ENCODE results near the gene PRSS36.

The PRSS36 gene

GRCh38 chr16:31129568-31130335, 20.1 kb downstream of the PRSS36 start:
- DNase-seq (ENCODE audit: extremely low read depth in 1 of 2, low read depth in 1 of 2) = no peak

GRCh38 chr16:31128711-31129567, 20.9 kb downstream of the PRSS36 start:
- no peak for DNase-seq (ENCODE audit: extremely low read depth in 1 of 2, low read depth in 1 of 2)

GRCh38 chr16:31127182-31127581, 22.7 kb downstream of the PRSS36 start:
- DNase-seq (ENCODE audit: extremely low read depth in 1 of 2, low read depth in 1 of 2) = no peak

- DNase-seq (ENCODE audit: extremely low read depth in 1 of 2, low read depth in 1 of 2) = no peak
Observed at GRCh38 chr16:31125844-31126243, 24.0 kb downstream of the PRSS36 start.

GRCh38 chr16:31120129-31120528, 29.7 kb downstream of the PRSS36 start:
- DNase-seq (ENCODE audit: extremely low read depth in 1 of 2, low read depth in 1 of 2) = no peak

- DNase-seq (ENCODE audit: extremely low read depth in 1 of 2, low read depth in 1 of 2) = no peak
Observed at GRCh38 chr16:31118223-31119155, 31.4 kb downstream of the PRSS36 start.

GRCh38 chr16:31117384-31118222, 32.3 kb downstream of the PRSS36 start, which contains the start of gene KAT8:
KAT8 (plus strand) TSS chr16:31117664; CDS start chr16:31117682, 18 bp downstream.
- peak; percentile 94 to 98 for DNase-seq (ENCODE audit: extremely low read depth in 1 of 2, low read depth in 1 of 2)

- no peak for DNase-seq (ENCODE audit: extremely low read depth in 1 of 2, low read depth in 1 of 2)
Observed at GRCh38 chr16:31114468-31114867, 35.4 kb downstream of the PRSS36 start.

GRCh38 chr16:31113121-31114120, 36.4 kb downstream of the PRSS36 start:
- no peak for DNase-seq (ENCODE audit: extremely low read depth in 1 of 2, low read depth in 1 of 2)

- DNase-seq (ENCODE audit: extremely low read depth in 1 of 2, low read depth in 1 of 2) = no peak
Observed at GRCh38 chr16:31112711-31113110, 37.2 kb downstream of the PRSS36 start.

- no peak for DNase-seq (ENCODE audit: extremely low read depth in 1 of 2, low read depth in 1 of 2)
Observed at GRCh38 chr16:31111881-31112466, 37.9 kb downstream of the PRSS36 start.

GRCh38 chr16:31110106-31111034, 39.5 kb downstream of the PRSS36 start:
- DNase-seq (ENCODE audit: extremely low read depth in 1 of 2, low read depth in 1 of 2) = no peak

GRCh38 chr16:31109622-31110021, 40.2 kb downstream of the PRSS36 start:
- no peak for DNase-seq (ENCODE audit: extremely low read depth in 1 of 2, low read depth in 1 of 2)

- no peak for DNase-seq (ENCODE audit: extremely low read depth in 1 of 2, low read depth in 1 of 2)
Observed at GRCh38 chr16:31108794-31109558, 40.9 kb downstream of the PRSS36 start.

GRCh38 chr16:31108035-31108793, 41.7 kb downstream of the PRSS36 start, which contains the start of gene BCKDK:
BCKDK (plus strand) TSS chr16:31108386; CDS start chr16:31109224, 838 bp downstream.
- DNase-seq (ENCODE audit: extremely low read depth in 1 of 2, low read depth in 1 of 2) = peak; percentile 64 to 73

GRCh38 chr16:31107465-31107867, 42.4 kb downstream of the PRSS36 start:
- peak in 1 of 2 donors; percentile 52 for DNase-seq (ENCODE audit: extremely low read depth in 1 of 2, low read depth in 1 of 2)
